Nephron (organoid): ENCODE data around the gene CTSC.
A peak's percentile ranks its signal among the peaks of the same experiment; 100 is the strongest.

Experiments
- H3K27ac Mint-ChIP-seq, 3 experiments: 2 replicates each; pipeline ENCODE4 v1.8.0; 2020; ENCODE audit warnings: mixed read lengths in 3 of 3, mild to moderate bottlenecking in 2 of 3, moderate library complexity in 1 of 3
- H3K27me3 Mint-ChIP-seq: 2 replicates; pipeline ENCODE4 v1.8.0; 2021; ENCODE audit warnings: low read depth, mild to moderate bottlenecking, moderate library complexity, mixed read lengths
- H3K36me3 Mint-ChIP-seq: 2 replicates; pipeline ENCODE4 v1.8.0; 2020; ENCODE audit warnings: low read depth, mixed read lengths
- H3K4me1 Mint-ChIP-seq: 2 replicates; pipeline ENCODE4 v1.8.0; 2020; ENCODE audit warnings: mixed read lengths
- H3K4me3 Mint-ChIP-seq, 3 experiments: 2 replicates each; pipeline ENCODE4 v1.8.0; 2020; ENCODE audit warnings: mild to moderate bottlenecking in 3 of 3, mixed read lengths in 3 of 3, moderate library complexity in 2 of 3
- H3K9me3 Mint-ChIP-seq: 2 replicates; pipeline ENCODE4 v1.8.0; 2020; ENCODE audit warnings: mixed read lengths
- CTCF ChIP-seq, 3 experiments: fragments of 200-600 bp; sonication (generic); IDR thresholded peaks; one replicate each; pipeline ENCODE4 v1.5.0; 2021; ENCODE audit warnings: antibody characterized with exemption in 3 of 3; ENCODE audit not compliant: unreplicated experiment in 3 of 3

The CTSC gene

GRCh38 chr11:88357323-88358039, 19.9 kb upstream of the CTSC start:
- Mint-ChIP-seq H3K4me3 (no peak overlapping the region), H3K27me3 (no peaks in the 10 kb centered on the region), H3K36me3 (no peaks in the 10 kb centered on the region), H3K4me1 (peaks cover 10% of the 10 kb centered on the region), H3K27ac (peak overlapping the region; percentile 1 to 49 (median 30)), H3K9me3 (no peaks in the 10 kb centered on the region)
- TF ChIP-seq CTCF (IDR thresholded peaks at IDR 0.05; ENCODE audit: unreplicated experiment in 3 of 3) = no peak

GRCh38 chr11:88355887-88356286, 18.4 kb upstream of the CTSC start:
- no peaks in the 10 kb centered on the region for H3K36me3 Mint-ChIP-seq
- TF ChIP-seq CTCF (IDR thresholded peaks at IDR 0.05; ENCODE audit: unreplicated experiment in 3 of 3) = no peak
- peaks cover 10% of the 10 kb centered on the region for H3K4me1 Mint-ChIP-seq
- H3K9me3 Mint-ChIP-seq = no peaks in the 10 kb centered on the region
- H3K27ac Mint-ChIP-seq = no peak overlapping the region
- no peaks in the 10 kb centered on the region for H3K27me3 Mint-ChIP-seq
- H3K4me3 Mint-ChIP-seq = no peak overlapping the region

GRCh38 chr11:88354912-88355311, 17.4 kb upstream of the CTSC start:
- Mint-ChIP-seq H3K27me3 (no peaks in the 10 kb centered on the region), H3K36me3 (no peaks in the 10 kb centered on the region), H3K27ac (no peak overlapping the region), H3K9me3 (no peaks in the 10 kb centered on the region), H3K4me3 (no peak overlapping the region), H3K4me1 (peaks cover 10% of the 10 kb centered on the region)
- TF ChIP-seq CTCF (IDR thresholded peaks at IDR 0.05; ENCODE audit: unreplicated experiment in 3 of 3) = no peak

- H3K36me3 Mint-ChIP-seq = no peaks in the 10 kb centered on the region
- no peak for TF ChIP-seq CTCF (IDR thresholded peaks at IDR 0.05; ENCODE audit: unreplicated experiment in 3 of 3)
- no peak overlapping the region for H3K4me3 Mint-ChIP-seq
- H3K27me3 Mint-ChIP-seq = no peaks in the 10 kb centered on the region
- no peaks in the 10 kb centered on the region for H3K9me3 Mint-ChIP-seq
- H3K27ac Mint-ChIP-seq = no peak overlapping the region
- H3K4me1 Mint-ChIP-seq = peaks cover 14% of the 10 kb centered on the region
Observed at GRCh38 chr11:88353835-88354496, 16.4 kb upstream of the CTSC start.

- Mint-ChIP-seq H3K27me3 (no peaks in the 10 kb centered on the region), H3K27ac (no peak overlapping the region), H3K9me3 (no peaks in the 10 kb centered on the region), H3K36me3 (no peaks in the 10 kb centered on the region), H3K4me1 (peaks cover 16% of the 10 kb centered on the region), H3K4me3 (no peak overlapping the region)
- no peak for TF ChIP-seq CTCF (IDR thresholded peaks at IDR 0.05; ENCODE audit: unreplicated experiment in 3 of 3)
Observed at GRCh38 chr11:88353386-88353785, 15.8 kb upstream of the CTSC start.

- Mint-ChIP-seq H3K4me1 (peaks cover 8% of the 10 kb centered on the region), H3K9me3 (no peaks in the 10 kb centered on the region), H3K27ac (no peak overlapping the region), H3K36me3 (no peaks in the 10 kb centered on the region), H3K27me3 (no peaks in the 10 kb centered on the region), H3K4me3 (no peak overlapping the region)
- no peak for TF ChIP-seq CTCF (IDR thresholded peaks at IDR 0.05; ENCODE audit: unreplicated experiment in 3 of 3)
Observed at GRCh38 chr11:88352139-88352538, 14.6 kb upstream of the CTSC start.
